Upper lobe of left lung (tissue), 6 donors: ENCODE measurements around the gene TAGLN2. TPM values are rescaled to one million over a fixed set of nuclear protein-coding genes. Genes with fewer than 3 reads are reported as not detected.

Source experiments
- ATAC-seq, 2 donors: fragments of 200-7000 bp; cut with Tn5 transposase; one replicate each; pipeline ENCODE4 v1.9.1; 2022; ENCODE audit warnings: mild to moderate bottlenecking in 2 of 2, moderate library complexity in 2 of 2; ENCODE audit not compliant: low FRiP score in 2 of 2
- DNase-seq, 2 donors: peaks; one replicate each; pipeline ENCODE4 v3.0.0-alpha.2; 2019 to 2020
- H3K27ac ChIP-seq, 4 donors: fragments of 200-600 bp; sonication (generic); one replicate each; pipeline ENCODE4 v1.5.1; 2016 to 2019
- H3K27me3 ChIP-seq, 4 donors: fragments of 200-600 bp; sonication (generic); one replicate each; pipeline ENCODE4 v1.5.1; 2017 to 2019
- H3K36me3 ChIP-seq, 4 donors: fragments of 200-600 bp; sonication (generic); one replicate each; pipeline ENCODE4 v1.5.1; 2016 to 2019
- H3K4me1 ChIP-seq, 4 donors: fragments of 200-600 bp; sonication (generic); one replicate each; pipeline ENCODE4 v1.5.1; 2018 to 2019
- H3K4me3 ChIP-seq, 4 donors: fragments of 200-600 bp; sonication (generic); one replicate each; pipeline ENCODE4 v1.5.1; 2017 to 2019; ENCODE audit warnings: mild to moderate bottlenecking in 2 of 4, moderate library complexity in 1 of 4
- H3K9me3 ChIP-seq, 4 donors: fragments of 200-600 bp; sonication (generic); one replicate each; pipeline ENCODE4 v1.5.1; 2018 to 2019
- EP300 ChIP-seq, 4 donors: sonication (generic); formaldehyde crosslinking; IDR thresholded peaks; one replicate each; pipeline ENCODE4 v1.5.1; 2017; ENCODE audit warnings: antibody characterized with exemption in 4 of 4, control low read depth in 2 of 4
- POLR2A ChIP-seq, 4 donors: fragments of 450-650 bp; IDR thresholded peaks; one replicate each; pipeline ENCODE4 v1.5.1; 2016 to 2017; ENCODE audit warnings: antibody characterized with exemption in 4 of 4, mild to moderate bottlenecking in 2 of 4
- POLR2AphosphoS5 ChIP-seq, 2 donors: sonication (generic); formaldehyde crosslinking; IDR thresholded peaks; one replicate each; pipeline ENCODE4 v1.5.1; 2017; ENCODE audit warnings: antibody characterized with exemption in 2 of 2
- WGBS, 2 donors: methylation state at CpG; one replicate each; pipeline ENCODE4 v1.1.5; 2017 to 2018; 5-methylcytosine and 5-hydroxymethylcytosine counted together
- small RNA-seq, 4 donors: library from RNA; depleted of rRNA; stranded (forward); fragments of <200 nt; gene quantifications; one replicate each; pipeline ENCODE3, GENCODE V24; 2016
- total RNA-seq, 6 donors: library from RNA; depleted of rRNA in 4 of 6; stranded (reverse); fragments of >200 nt in 4 of 6; gene quantifications; one replicate each; pipeline versions ENCODE4 v1.1.0 to v1.2.1, GENCODE V29; 2016 to 2021
- TF ChIP-seq, protein P1 (sequence below), 6 experiments: fragments of 450-650 bp in 4 of 6; fragments of 200-600 bp in 2 of 6; sonication (generic) in 2 of 6; IDR thresholded peaks; one replicate each; pipeline ENCODE4 v1.5.1; 2016 to 2019; ENCODE audit warnings: antibody characterized with exemption in 6 of 6
- donor health status: DM: no; HTN: no; CAD: no; lungs with moderate emphysema.
- donor health status: DM: no; HTN: yes; CAD: no; lungs with severe emphysema.

Gene TAGLN2
- total RNA-seq, 6 donors from 2014 or later: 167 to 1,014 (median 605) TPM

DNA sequence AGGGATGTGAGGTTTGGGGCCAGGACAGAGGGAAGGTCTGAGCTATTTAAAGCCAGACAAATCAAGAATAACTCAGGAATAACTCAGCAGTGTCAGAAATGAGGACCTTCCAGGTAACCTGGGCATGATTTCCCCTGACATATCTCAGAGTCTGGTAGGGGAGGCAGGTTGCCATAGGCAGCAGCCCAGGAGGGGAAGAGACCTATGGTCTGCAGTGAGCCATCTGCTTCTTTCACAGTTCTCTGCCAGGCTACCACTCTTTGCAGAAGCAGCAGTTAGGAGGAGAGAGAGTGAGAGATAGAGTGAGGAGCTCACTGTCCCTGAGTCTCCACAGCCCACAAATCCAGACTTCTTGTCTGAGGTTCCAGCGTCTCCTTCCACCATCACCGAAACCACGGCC, 56.5 kb downstream of the TAGLN2 start:
- H3K27ac ChIP-seq: no peak overlapping the region
- ATAC-seq (no peak), DNase-seq (no peak)
- H3K27me3 ChIP-seq: no peaks in the 10 kb centered on the region
- H3K36me3 ChIP-seq: no peaks in the 10 kb centered on the region
- no peak for TF ChIP-seq POLR2A (IDR thresholded peaks at IDR 0.05)
- TF ChIP-seq POLR2AphosphoS5 (IDR thresholded peaks at IDR 0.05): no peak
- TF ChIP-seq EP300 (IDR thresholded peaks at IDR 0.05): no peak
- TF ChIP-seq, protein P1, sequence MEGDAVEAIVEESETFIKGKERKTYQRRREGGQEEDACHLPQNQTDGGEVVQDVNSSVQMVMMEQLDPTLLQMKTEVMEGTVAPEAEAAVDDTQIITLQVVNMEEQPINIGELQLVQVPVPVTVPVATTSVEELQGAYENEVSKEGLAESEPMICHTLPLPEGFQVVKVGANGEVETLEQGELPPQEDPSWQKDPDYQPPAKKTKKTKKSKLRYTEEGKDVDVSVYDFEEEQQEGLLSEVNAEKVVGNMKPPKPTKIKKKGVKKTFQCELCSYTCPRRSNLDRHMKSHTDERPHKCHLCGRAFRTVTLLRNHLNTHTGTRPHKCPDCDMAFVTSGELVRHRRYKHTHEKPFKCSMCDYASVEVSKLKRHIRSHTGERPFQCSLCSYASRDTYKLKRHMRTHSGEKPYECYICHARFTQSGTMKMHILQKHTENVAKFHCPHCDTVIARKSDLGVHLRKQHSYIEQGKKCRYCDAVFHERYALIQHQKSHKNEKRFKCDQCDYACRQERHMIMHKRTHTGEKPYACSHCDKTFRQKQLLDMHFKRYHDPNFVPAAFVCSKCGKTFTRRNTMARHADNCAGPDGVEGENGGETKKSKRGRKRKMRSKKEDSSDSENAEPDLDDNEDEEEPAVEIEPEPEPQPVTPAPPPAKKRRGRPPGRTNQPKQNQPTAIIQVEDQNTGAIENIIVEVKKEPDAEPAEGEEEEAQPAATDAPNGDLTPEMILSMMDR (IDR thresholded peaks at IDR 0.05): no peak
- no peak overlapping the region for H3K4me3 ChIP-seq
- 51 to 93% methylated on average over 3 of the region's 3 CpGs for WGBS, 2 donors
- H3K9me3 ChIP-seq: no peaks in the 10 kb centered on the region
- H3K4me1 ChIP-seq: peaks cover 0 to 11% (median 8%) of the 10 kb centered on the region in 4 donors

Small RNA genes lying within 50 kb of the gene (small RNA-seq; reads per million reads assigned to genes)
- gene MIR4259: 0 reads per million in 4 donors

Other genes with a start within 250 kb of the TAGLN2 start
- gene CRP, start 210.9 kb downstream of the TAGLN2 start, total RNA-seq: 1 to 10 TPM in 1 of 6 donors, under 1 TPM in 2, not detected in 3; 0.69 to 2.1 (median 0.84) TPM
- 10 to 100 TPM; 59.1 to 96.8 (median 79.9) TPM for gene DUSP23, start 144.5 kb downstream of the TAGLN2 start, total RNA-seq
- 1 to 10 TPM; 1.8 to 5.2 (median 3.0) TPM for gene FCRL6, start 123.1 kb downstream of the TAGLN2 start, total RNA-seq
- 10 to 100 TPM in 5 of 6 donors, 1 to 10 TPM in 1; 4.1 to 50.3 (median 27.6) TPM for gene SLAMF8, start 98.6 kb downstream of the TAGLN2 start, total RNA-seq
- gene VSIG8, start 62.9 kb downstream of the TAGLN2 start, total RNA-seq: under 1 TPM in 1 of 6 donors, not detected in 5; 0.34 TPM
- gene CFAP45, start 25.3 kb downstream of the TAGLN2 start, total RNA-seq: 10 to 100 TPM in 2 of 6 donors, 1 to 10 TPM in 4; 1.2 to 34.6 (median 9.0) TPM
- gene IGSF9, start 20.1 kb upstream of the TAGLN2 start, total RNA-seq: 1 to 10 TPM in 4 of 6 donors, under 1 TPM in 2; 0.55 to 2.3 (median 1.5) TPM
- gene SLAMF9, start 28.7 kb upstream of the TAGLN2 start, total RNA-seq: under 1 TPM in 1 of 6 donors, not detected in 5; 0.34 TPM
- gene PIGM, start 106.5 kb upstream of the TAGLN2 start, total RNA-seq: 1 to 10 TPM; 2.8 to 6.5 (median 6.0) TPM
- gene KCNJ10, start 144.7 kb upstream of the TAGLN2 start, total RNA-seq: under 1 TPM in 1 of 6 donors, not detected in 5; 0.11 TPM
- gene KCNJ9, start 156.0 kb upstream of the TAGLN2 start, total RNA-seq: not detected
- 10 to 100 TPM; 13.6 to 43.8 (median 36.9) TPM for gene IGSF8, start 173.1 kb upstream of the TAGLN2 start, total RNA-seq
- gene ATP1A2, start 190.3 kb upstream of the TAGLN2 start, total RNA-seq: 10 to 100 TPM in 2 of 6 donors, 1 to 10 TPM in 4; 2.2 to 36.7 (median 3.8) TPM
- gene ATP1A4, start 226.1 kb upstream of the TAGLN2 start, total RNA-seq: under 1 TPM in 2 of 6 donors, not detected in 4; 0.52 to 0.61 TPM